Esophagus squamous epithelium (tissue), 5 donors: ENCODE results near the gene NUDT6. TPM values are rescaled to one million over a fixed set of nuclear protein-coding genes. Genes with fewer than 3 reads are reported as not detected.
"Not testable (repeated sequence)": the region's sequence is repeated elsewhere in the genome, so short reads cannot be mapped to it uniquely, and the experiment has no call there.

Source experiments
- DNase-seq: peaks from one replicate; lab custom pipeline; 2025; lab: John Stamatoyannopoulos, UW
- H3K27ac ChIP-seq, 4 donors: fragments of 200-600 bp; sonication (generic); one replicate each; pipeline ENCODE4 v1.5.1; 2016 to 2019; ENCODE audit warnings: mild to moderate bottlenecking in 1 of 4
- H3K27me3 ChIP-seq, 4 donors: fragments of 200-600 bp; sonication (generic); 1 replicate in 3 of 4; 2 replicates in 1 of 4; pipeline versions ENCODE4 v1.5.1 to v1.6.0; 2017 to 2021; ENCODE audit warnings: antibody characterized with exemption in 1 of 4
- H3K36me3 ChIP-seq, 3 donors: fragments of 200-600 bp; sonication (generic); one replicate each; pipeline ENCODE4 v1.5.1; 2016 to 2019
- H3K4me1 ChIP-seq, 3 donors: fragments of 200-600 bp; sonication (generic); one replicate each; pipeline ENCODE4 v1.5.1; 2017 to 2019
- H3K4me3 ChIP-seq, 4 donors: fragments of 200-600 bp; sonication (generic); 1 replicate in 3 of 4; 2 replicates in 1 of 4; pipeline ENCODE4 v1.5.1; 2016 to 2019; ENCODE audit warnings: mild to moderate bottlenecking in 2 of 4, moderate library complexity in 1 of 4
- H3K9me3 ChIP-seq, 3 donors: fragments of 200-600 bp; sonication (generic); one replicate each; pipeline ENCODE4 v1.5.1; 2016 to 2019
- POLR2A ChIP-seq, 4 donors: fragments of 450-650 bp; IDR thresholded peaks; one replicate each; pipeline ENCODE4 v1.6.1; 2017; ENCODE audit warnings: antibody characterized with exemption in 4 of 4, mild to moderate bottlenecking in 4 of 4, moderate library complexity in 3 of 4
- WGBS, 2 donors: methylation state at CpG; one replicate each; pipeline ENCODE4 v1.1.5; 2018; 5-methylcytosine and 5-hydroxymethylcytosine counted together
- intact Hi-C: fragments of 100-400 bp; cut with DNase I; formaldehyde crosslinking; loops from one replicate; pipeline ENCODE4 v1.15.0; 2022
- total RNA-seq, 4 donors: library from RNA; depleted of rRNA; stranded (reverse); fragments of >200 nt; gene quantifications; one replicate each; pipeline ENCODE4 v1.1.0, GENCODE V29; 2016
- TF ChIP-seq, protein P1 (sequence below), 6 experiments: fragments of 450-650 bp in 4 of 6; fragments of 200-600 bp in 2 of 6; sonication (generic) in 2 of 6; IDR thresholded peaks; one replicate each; pipeline ENCODE4 v1.5.1; 2016 to 2019; ENCODE audit warnings: antibody characterized with exemption in 6 of 6, mild to moderate bottlenecking in 4 of 6, moderate library complexity in 4 of 6
- donor health status: DM: yes; HTN: yes; CAD: no.

Gene NUDT6
- total RNA-seq, 4 donors from 2014 or later: 1.8 to 8.8 (median 4.3) TPM

DNA sequence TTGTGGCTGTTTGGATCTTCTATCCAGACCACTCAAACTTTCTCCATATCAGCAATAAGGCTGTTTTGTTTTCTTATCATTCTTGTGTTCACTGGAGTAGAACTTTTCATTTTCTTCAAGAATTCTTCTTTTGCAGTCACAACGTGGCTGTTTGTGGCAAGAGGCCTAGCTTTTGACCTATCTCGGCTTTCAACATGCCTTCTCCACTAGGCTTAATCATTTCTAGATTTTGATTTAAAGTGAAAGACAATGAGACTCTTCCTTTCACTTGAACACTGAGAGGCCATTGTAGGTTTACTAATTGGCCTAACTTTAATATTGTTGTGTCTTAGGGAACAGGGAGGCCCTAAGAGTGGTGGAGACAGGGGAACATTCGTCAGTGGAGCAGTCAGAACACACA lies 76.6 kb downstream of the NUDT6 start:
- WGBS, 2 donors: 65 to 81% methylated on average over 2 to 3 of the region's 3 CpGs
- Histone ChIP-seq H3K27ac (no peak overlapping the region), H3K27me3 (peaks cover 0 to 8% (median 0%) of the 10 kb centered on the region in 4 donors), H3K9me3 (no peaks in the 10 kb centered on the region), H3K4me1 (peaks cover 0 to 13% (median 0%) of the 10 kb centered on the region in 3 donors), H3K36me3 (no peaks in the 10 kb centered on the region), H3K4me3 (no peak overlapping the region)
- DNase-seq: no peak
- intact Hi-C loops: no loop called here
- no peak for TF ChIP-seq POLR2A (IDR thresholded peaks at IDR 0.05)
- TF ChIP-seq, protein P1, sequence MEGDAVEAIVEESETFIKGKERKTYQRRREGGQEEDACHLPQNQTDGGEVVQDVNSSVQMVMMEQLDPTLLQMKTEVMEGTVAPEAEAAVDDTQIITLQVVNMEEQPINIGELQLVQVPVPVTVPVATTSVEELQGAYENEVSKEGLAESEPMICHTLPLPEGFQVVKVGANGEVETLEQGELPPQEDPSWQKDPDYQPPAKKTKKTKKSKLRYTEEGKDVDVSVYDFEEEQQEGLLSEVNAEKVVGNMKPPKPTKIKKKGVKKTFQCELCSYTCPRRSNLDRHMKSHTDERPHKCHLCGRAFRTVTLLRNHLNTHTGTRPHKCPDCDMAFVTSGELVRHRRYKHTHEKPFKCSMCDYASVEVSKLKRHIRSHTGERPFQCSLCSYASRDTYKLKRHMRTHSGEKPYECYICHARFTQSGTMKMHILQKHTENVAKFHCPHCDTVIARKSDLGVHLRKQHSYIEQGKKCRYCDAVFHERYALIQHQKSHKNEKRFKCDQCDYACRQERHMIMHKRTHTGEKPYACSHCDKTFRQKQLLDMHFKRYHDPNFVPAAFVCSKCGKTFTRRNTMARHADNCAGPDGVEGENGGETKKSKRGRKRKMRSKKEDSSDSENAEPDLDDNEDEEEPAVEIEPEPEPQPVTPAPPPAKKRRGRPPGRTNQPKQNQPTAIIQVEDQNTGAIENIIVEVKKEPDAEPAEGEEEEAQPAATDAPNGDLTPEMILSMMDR (IDR thresholded peaks at IDR 0.05): no peak

DNA sequence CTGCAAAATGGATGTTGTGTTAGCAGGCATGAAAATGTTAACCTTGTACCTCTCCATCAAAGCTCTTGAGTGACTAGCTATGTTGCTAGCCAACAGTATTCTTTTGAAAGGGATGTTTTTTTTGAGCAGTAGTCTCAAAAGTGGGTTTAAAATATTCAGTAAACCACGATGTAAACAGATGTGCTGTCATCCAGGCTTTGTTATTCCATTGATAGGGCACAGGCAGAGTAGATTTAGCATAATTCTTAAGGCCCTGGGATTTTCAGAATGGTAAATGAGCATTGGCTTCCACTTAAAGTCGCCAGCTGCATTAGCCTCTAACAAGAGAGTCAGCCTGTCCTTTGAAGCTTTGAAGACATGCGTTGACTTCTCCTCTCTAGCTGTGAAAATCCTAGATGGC lies 77.3 kb downstream of the NUDT6 start:
- H3K9me3 ChIP-seq: no peaks in the 10 kb centered on the region
- intact Hi-C loops: no loop called here
- H3K36me3 ChIP-seq: no peaks in the 10 kb centered on the region
- WGBS, 2 donors: 71 to 83% methylated on average over 3 of the region's 3 CpGs
- no peak for DNase-seq
- H3K4me3 ChIP-seq: no peak overlapping the region
- H3K27me3 ChIP-seq: peaks cover 0 to 8% (median 0%) of the 10 kb centered on the region in 4 donors
- peaks cover 0 to 13% (median 0%) of the 10 kb centered on the region in 3 donors for H3K4me1 ChIP-seq
- H3K27ac ChIP-seq: no peak overlapping the region
- TF ChIP-seq, protein P1 (IDR thresholded peaks at IDR 0.05): no peak
- no peak for TF ChIP-seq POLR2A (IDR thresholded peaks at IDR 0.05)

DNA sequence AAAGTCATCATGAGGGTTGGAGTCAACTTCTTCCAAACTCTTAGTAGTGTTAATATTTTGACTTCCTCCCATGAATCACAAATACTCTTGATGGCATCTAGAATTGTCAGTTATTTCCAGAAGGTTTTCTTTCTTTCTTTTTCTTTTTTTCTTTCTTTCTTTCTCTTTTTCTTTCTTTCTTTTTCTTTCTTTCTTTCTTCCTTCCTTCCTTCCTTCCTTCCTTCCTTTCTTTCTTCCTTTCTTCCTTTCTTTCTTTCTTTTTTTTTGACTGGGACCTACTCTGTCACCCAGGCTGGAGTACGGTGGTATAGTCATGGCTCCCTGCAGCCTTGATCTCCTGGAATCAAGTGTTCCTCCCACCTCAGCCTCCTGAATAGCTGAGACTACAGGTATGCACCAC lies 78.0 kb downstream of the NUDT6 start:
- DNase-seq, H3K36me3 ChIP-seq, H3K9me3 ChIP-seq, H3K27me3 ChIP-seq, H3K27ac ChIP-seq, intact Hi-C loops, H3K4me3 ChIP-seq: not testable (repeated sequence)
- H3K4me1 ChIP-seq: peaks cover 0 to 13% (median 0%) of the 10 kb centered on the region in 3 donors
- WGBS, 2 donors: 100% methylated on average over 1 of the region's 1 CpG

DNA sequence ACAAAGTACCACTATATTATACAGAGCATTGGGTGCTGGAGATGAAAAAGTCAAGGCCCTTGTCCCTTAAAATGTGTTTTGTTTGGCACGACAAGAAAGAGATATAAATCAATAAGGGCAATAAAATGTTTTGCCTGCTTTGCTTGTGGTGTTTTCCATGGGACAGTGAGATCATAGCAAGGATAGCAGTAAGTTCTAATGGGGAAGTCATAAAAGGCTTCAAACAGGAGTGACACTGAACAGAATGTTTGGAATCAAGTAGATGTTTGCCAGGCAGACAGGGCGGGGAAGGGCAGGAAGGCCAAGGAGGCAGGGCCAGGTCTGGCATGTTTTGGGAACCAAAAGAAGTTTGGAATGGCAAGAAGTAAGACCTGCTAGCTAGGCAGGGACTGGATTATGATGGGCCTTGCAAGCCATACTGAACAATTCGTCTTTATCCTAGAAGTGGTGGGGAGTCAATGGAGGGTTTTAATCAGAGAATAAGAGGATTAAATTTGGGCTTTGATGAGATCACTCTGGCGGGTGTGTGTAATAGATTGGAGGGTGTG lies 79.3 kb downstream of the NUDT6 start:
- Histone ChIP-seq H3K4me1 (peaks cover 0 to 13% (median 0%) of the 10 kb centered on the region in 3 donors), H3K9me3 (no peaks in the 10 kb centered on the region), H3K27me3 (peaks cover 0 to 8% (median 0%) of the 10 kb centered on the region in 4 donors), H3K4me3 (no peak overlapping the region), H3K36me3 (no peaks in the 10 kb centered on the region), H3K27ac (peak overlapping the region in 1 of 4 donors; percentile 36)
- TF ChIP-seq, protein P1 (IDR thresholded peaks at IDR 0.05): no peak
- no peak for TF ChIP-seq POLR2A (IDR thresholded peaks at IDR 0.05)
- DNase-seq: no peak
- intact Hi-C loops: no loop called here
- WGBS, 2 donors: 37 to 52% methylated on average over 4 of the region's 4 CpGs

Other genes starting within 250 kb of the NUDT6 start
- gene BBS12, start 189.9 kb downstream of the NUDT6 start, total RNA-seq: 1 to 10 TPM in 2 of 4 donors, under 1 TPM in 2; 0.49 to 2.5 (median 1.0) TPM
- 1 to 10 TPM in 2 of 4 donors, under 1 TPM in 2; 0.53 to 7.0 (median 3.5) TPM for gene FGF2, start 95.8 kb downstream of the NUDT6 start, total RNA-seq